H1 (cell line): ENCODE measurements around the gene C3orf49. TPM values are rescaled to one million over a fixed set of nuclear protein-coding genes. Genes with fewer than 3 reads are reported as not detected.

Experiments used
- CTCF ChIA-PET: fragments of 300-600 bp; sonication (Branson Sonifier 250); formaldehyde crosslinking; loops from one replicate; lab custom pipeline; 2021; ENCODE audit not compliant: partially characterized antibody; lab: Charles Lee
- POLR2A ChIA-PET: fragments of 300-600 bp; sonication (Branson Sonifier 250); formaldehyde crosslinking; loops from one replicate; lab custom pipeline; 2021; ENCODE audit warnings: inconsistent platforms; ENCODE audit not compliant: partially characterized antibody; lab: Charles Lee
- DNase-seq, 2 experiments: peaks; one replicate each; pipeline versions ENCODE4 v3.0.0 to v3.0.0-alpha.2; 2010 to 2022; ENCODE audit warnings: low spot score in 2 of 2, low read depth in 1 of 2, mixed read lengths in 1 of 2
- FAIRE-seq: peaks from 2 replicates; lab custom pipeline; 2011; peaks lifted over from hg19 to GRCh38; lab: Jason Lieb, UNC
- H2AFZ ChIP-seq: 2 replicates; pipeline ENCODE4 v1.8.1; 2012; ENCODE audit warnings: low read length, inconsistent platforms
- H2AK5ac ChIP-seq: 2 replicates; pipeline ENCODE4 v1.6.1; 2013; ENCODE audit warnings: low read depth, low read length
- H2BK120ac ChIP-seq: replicated peaks from 2 replicates; pipeline ENCODE3; 2013; ENCODE audit warnings: low read depth, low read length, inconsistent platforms
- H2BK12ac ChIP-seq: 2 replicates; pipeline ENCODE4 v1.6.1; 2013; ENCODE audit warnings: low read depth, low read length
- H2BK15ac ChIP-seq: 2 replicates; pipeline ENCODE4 v1.6.1; 2013; ENCODE audit warnings: low read length
- H2BK20ac ChIP-seq: 2 replicates; pipeline ENCODE4 v1.6.1; 2013; ENCODE audit warnings: low read length
- H2BK5ac ChIP-seq: 2 replicates; pipeline ENCODE4 v1.6.1; 2013; ENCODE audit warnings: low read depth, low read length
- H3K14ac ChIP-seq: 2 replicates; pipeline ENCODE4 v1.6.1; 2013; ENCODE audit warnings: inconsistent platforms; ENCODE audit not compliant: insufficient read length
- H3K18ac ChIP-seq: 2 replicates; pipeline ENCODE4 v1.6.1; 2013; ENCODE audit warnings: low read length; ENCODE audit errors: extremely low read depth
- H3K23ac ChIP-seq: 2 replicates; pipeline ENCODE4 v1.6.1; 2013; ENCODE audit warnings: inconsistent platforms; ENCODE audit not compliant: insufficient read length
- H3K23me2 ChIP-seq: 2 replicates; pipeline ENCODE4 v1.6.1; 2013; ENCODE audit warnings: low read depth, low read length
- H3K27ac ChIP-seq: 2 replicates; pipeline ENCODE4 v1.6.1; 2011; ENCODE audit warnings: low read depth, low read length, inconsistent platforms
- H3K27me3 ChIP-seq, 4 experiments: replicated peaks in 1 of 4; 1 replicate in 1 of 4; 2 replicates in 3 of 4; pipeline versions ENCODE4 v1.6.1 to v1.8.1; 2011 to 2013; ENCODE audit warnings: low read length in 3 of 4, mild to moderate bottlenecking in 3 of 4, inconsistent platforms in 2 of 4, mixed read lengths in 2 of 4, moderate library complexity in 1 of 4; ENCODE audit not compliant: control insufficient read depth in 3 of 4, insufficient read depth in 3 of 4; ENCODE audit errors: extremely low read depth in 1 of 4
- H3K36me3 ChIP-seq, 4 experiments: 2 replicates each; pipeline versions ENCODE4 v1.6.1 to v1.8.1; 2011 to 2013; ENCODE audit warnings: mild to moderate bottlenecking in 4 of 4, low read length in 3 of 4, moderate library complexity in 2 of 4, control low read depth in 1 of 4, inconsistent platforms in 1 of 4; ENCODE audit not compliant: insufficient read depth in 4 of 4, control insufficient read depth in 2 of 4
- H3K4ac ChIP-seq: replicated peaks from 2 replicates; pipeline ENCODE3; 2013; ENCODE audit warnings: low read length, low read depth, mixed read lengths, inconsistent platforms; ENCODE audit not compliant: insufficient read length
- H3K4me1 ChIP-seq, 4 experiments: replicated peaks in 1 of 4; 1 replicate in 1 of 4; 2 replicates in 3 of 4; pipeline versions ENCODE4 v1.6.1 to v1.8.1; 2011 to 2013; ENCODE audit warnings: low read length in 3 of 4, inconsistent platforms in 2 of 4, mixed read lengths in 1 of 4; ENCODE audit not compliant: insufficient read depth in 4 of 4, control insufficient read depth in 3 of 4
- H3K4me2 ChIP-seq, 2 experiments: 2 replicates each; pipeline versions ENCODE4 v1.6.1 to v1.8.1; 2011 to 2013; ENCODE audit warnings: low read depth in 2 of 2, low read length in 2 of 2, control low read depth in 1 of 2, inconsistent platforms in 1 of 2, mild to moderate bottlenecking in 1 of 2; ENCODE audit not compliant: insufficient read depth in 1 of 2
- H3K4me3 ChIP-seq, 4 experiments: fragments of 200-600, 300-600 bp in 1 of 4; sonication (generic), shearing (Covaris generic), sonication (Bioruptor Twin) in 1 of 4; 2 replicates each; pipeline versions ENCODE4 v1.5.1 to v1.8.1; 2011 to 2016; ENCODE audit warnings: low read length in 4 of 4, low read depth in 3 of 4, control low read depth in 2 of 4, inconsistent platforms in 2 of 4, mild to moderate bottlenecking in 2 of 4, mixed read lengths in 1 of 4, moderate library complexity in 1 of 4; ENCODE audit not compliant: insufficient read depth in 2 of 4; ENCODE audit errors: extremely low read depth in 1 of 4
- H3K56ac ChIP-seq: replicated peaks from 2 replicates; pipeline ENCODE3; 2013; ENCODE audit warnings: low read depth, mild to moderate bottlenecking, mixed read lengths, low read length, inconsistent platforms; ENCODE audit not compliant: insufficient read length
- H3K79me1 ChIP-seq: 2 replicates; pipeline ENCODE4 v1.6.1; 2013; ENCODE audit warnings: low read depth, low read length, control low read depth
- H3K79me2 ChIP-seq, 2 experiments: 2 replicates each; pipeline versions ENCODE4 v1.6.1 to v1.8.1; 2012 to 2013; ENCODE audit warnings: low read length in 2 of 2, mild to moderate bottlenecking in 2 of 2, inconsistent platforms in 1 of 2; ENCODE audit not compliant: insufficient read depth in 2 of 2, control insufficient read depth in 1 of 2
- H3K9ac ChIP-seq, 4 experiments: replicated peaks in 1 of 4; 1 replicate in 1 of 4; 2 replicates in 3 of 4; pipeline versions ENCODE4 v1.6.1 to v1.8.1; 2011 to 2013; ENCODE audit warnings: low read depth in 3 of 4, low read length in 3 of 4, control low read depth in 2 of 4, mild to moderate bottlenecking in 2 of 4, moderate library complexity in 2 of 4, inconsistent platforms in 1 of 4; ENCODE audit errors: extremely low read depth in 1 of 4
- H3K9me3 ChIP-seq, 2 experiments: 2 replicates each; pipeline versions ENCODE4 v1.6.1 to v1.8.1; 2012 to 2013; ENCODE audit warnings: mild to moderate bottlenecking in 2 of 2, moderate library complexity in 2 of 2, control low read depth in 1 of 2, inconsistent platforms in 1 of 2, low read depth in 1 of 2, low read length in 1 of 2, mixed read lengths in 1 of 2; ENCODE audit not compliant: insufficient read depth in 2 of 2
- H4K20me1 ChIP-seq, 2 experiments: replicated peaks in 1 of 2; 2 replicates each; pipeline versions ENCODE3 to v1.8.1; 2011 to 2013; ENCODE audit warnings: inconsistent platforms in 2 of 2, low read length in 2 of 2, mild to moderate bottlenecking in 1 of 2; ENCODE audit not compliant: insufficient read depth in 2 of 2, control insufficient read depth in 1 of 2
- H4K5ac ChIP-seq: 2 replicates; pipeline ENCODE4 v1.6.1; 2013; ENCODE audit warnings: low read length, low read depth, mixed read lengths, inconsistent platforms; ENCODE audit not compliant: insufficient read length
- H4K8ac ChIP-seq: 2 replicates; pipeline ENCODE4 v1.8.0; 2013; ENCODE audit warnings: mild to moderate bottlenecking, moderate library complexity, low read length, inconsistent platforms; ENCODE audit not compliant: insufficient read depth; ENCODE audit errors: extremely low read depth
- H4K91ac ChIP-seq: replicated peaks from 2 replicates; pipeline ENCODE3; 2013; ENCODE audit warnings: low read length, mixed read lengths, inconsistent platforms; ENCODE audit not compliant: insufficient read length
- BACH1 ChIP-seq: IDR thresholded peaks from 2 replicates; pipeline ENCODE4 v1.6.1; 2012; ENCODE audit warnings: low read length, improper control_type of control experiment
- CEBPB ChIP-seq: IDR thresholded peaks from 2 replicates; pipeline ENCODE4 v1.6.1; 2012; ENCODE audit warnings: low read depth, low read length
- EGR1 ChIP-seq: IDR thresholded peaks from 2 replicates; pipeline ENCODE4 v1.6.1; 2011; ENCODE audit warnings: low read depth, low read length, borderline replicate concordance
- SIN3A ChIP-seq, 2 experiments: IDR thresholded peaks in 1 of 2; conservative IDR thresholded peaks in 1 of 2; 2 replicates each; pipeline ENCODE4 v1.6.1; 2011 to 2012; ENCODE audit warnings: low read length in 2 of 2, improper control_type of control experiment in 1 of 2, low read depth in 1 of 2, mild to moderate bottlenecking in 1 of 2
- WGBS, 2 experiments: shearing (Covaris generic) in 1 of 2; methylation state at CpG; one replicate each; pipeline versions ENCODE4 v1.1.6 to v1.1.7; 2013 to 2015; ENCODE audit warnings: low lambda C conversion rate in 2 of 2, mixed read lengths in 2 of 2, inconsistent platforms in 1 of 2, low coverage in 1 of 2, missing lambda C conversion rate in 1 of 2; ENCODE audit not compliant: insufficient replicate concordance in 2 of 2, insufficient coverage in 1 of 2, insufficient read length in 1 of 2; ENCODE audit errors: extremely low coverage in 1 of 2, missing lambda C conversion rate in 1 of 2; 5-methylcytosine and 5-hydroxymethylcytosine counted together
- polyA plus RNA-seq, 7 experiments: library from polyadenylated mRNA; depleted of rRNA in 3 of 7; stranded (reverse) in 5 of 7; unstranded in 2 of 7; fragments of >200 nt in 5 of 7; fragments of 200-250 nt in 2 of 7; gene quantifications; 1 replicate in 5 of 7; 2 replicates in 1 of 7; 4 replicates in 1 of 7; pipeline versions ENCODE4 v1.2.1 to v1.2.3, GENCODE V29; 2011 to 2013; ENCODE audit warnings: missing spikeins in 2 of 7, mixed read lengths in 2 of 7
- total RNA-seq: library from RNA; stranded (reverse); fragmentation: NEBNext Ultra II Directional; extraction: Animal tissue kit (Norgen Biotek cat#: 25700); gene quantifications from 2 replicates; pipeline ENCODE4 v1.2.1, GENCODE V29; 2021

Gene C3orf49
- total and polyA plus RNA-seq, 2 of the 8 experiments (the other 6 are each of a cell fraction or from before 2014, with no cell fraction given), result not detected

- Histone ChIP-seq H2BK15ac (no peak overlapping the region), H3K9me3 (no peaks in the 10 kb centered on the region), H4K5ac (no peak overlapping the region), H3K4me3 (no peak overlapping the region), H3K14ac (no peak overlapping the region), H3K18ac (no peak overlapping the region), H3K4me2 (no peak overlapping the region), H2BK12ac (no peak overlapping the region), H4K8ac (no peak overlapping the region), H2BK120ac (no peak overlapping the region), H3K56ac (no peak overlapping the region), H3K27me3 (no peaks in the 10 kb centered on the region), H3K79me2 (peaks cover 0 to 56% of the 10 kb centered on the region in 2 experiments; a peak in 2 of 4 replicates), H3K27ac (no peak overlapping the region), H3K9ac (no peak overlapping the region), H3K23ac (no peak overlapping the region), H2BK20ac (no peak overlapping the region), H3K4me1 (peaks cover 0 to 12% (median 6%) of the 10 kb centered on the region in 4 experiments; a peak in 5 of 7 replicates), H3K23me2 (peaks cover 6% of the 10 kb centered on the region), H3K36me3 (no peaks in the 10 kb centered on the region), H2AK5ac (no peak overlapping the region), H4K91ac (no peak overlapping the region), H3K79me1 (no peaks in the 10 kb centered on the region; the same call in 1 of the 2 replicates), H3K4ac (no peak overlapping the region), H2AFZ (no peak overlapping the region), H4K20me1 (no peaks in the 10 kb centered on the region), H2BK5ac (no peak overlapping the region)
- ChIA-PET POLR2A (interaction anchor here (1.0 kb wide), 1 partner anchor 8 kb away, joined by 5 read pairs; no protein-coding TSS in a partner anchor), CTCF (no interaction called here)
- no peak for FAIRE-seq
- DNase-seq, result no peak
- TF ChIP-seq CEBPB (no peak), BACH1 (no peak), EGR1 (no peak), SIN3A (conservative IDR thresholded peaks at IDR 0.05 in 1 of 2, IDR thresholded peaks at IDR 0.05 in 1 of 2; ENCODE audit: low read depth in 1 of 2, low read length in 2 of 2) (no peak)
- WGBS, 2 experiments, result 77% methylated on average over 1 of the region's 1 CpG; no CpG with 5 or more reads in 1 of the 2 experiments
Measured at GRCh38 chr3:63867225-63867624, 48.1 kb downstream of the C3orf49 start.
